SK-N-MC (cell line): ENCODE measurements around the gene SDR42E1.

Experiments
- DNase-seq: peaks from one replicate; pipeline ENCODE4 v3.0.0-alpha.2; 2011; ENCODE audit warnings: low read depth, low spot score
- H3K27ac ChIP-seq: fragments of 200-600 bp; sonication (generic); 2 replicates; pipeline ENCODE4 v1.5.1; 2016; ENCODE audit warnings: mixed run types
- H3K36me3 ChIP-seq: fragments of 200-600 bp; sonication (generic); 2 replicates; pipeline ENCODE4 v1.6.1; 2017; ENCODE audit warnings: antibody characterized with exemption, low read length, mixed read lengths; ENCODE audit not compliant: insufficient read depth
- H3K4me3 ChIP-seq: fragments of 200-600 bp; sonication (generic); 2 replicates; pipeline ENCODE4 v1.5.1; 2016
- H3K9ac ChIP-seq: fragments of 200-600 bp; sonication (generic); 2 replicates; pipeline ENCODE4 v1.8.0; 2017; ENCODE audit warnings: mixed run types, mixed read lengths; ENCODE audit not compliant: insufficient read length
- H3K9me3 ChIP-seq: fragments of 200-600 bp; sonication (generic); 2 replicates; pipeline ENCODE4 v1.6.1; 2017; ENCODE audit warnings: low read depth, mild to moderate bottlenecking, antibody characterized with exemption, low read length, moderate library complexity, mixed read lengths
- EZH2 ChIP-seq: fragments of 200-600 bp; sonication (generic); IDR thresholded peaks from one replicate; pipeline ENCODE4 v1.6.1; 2017; ENCODE audit warnings: antibody characterized with exemption
- FOXP2 ChIP-seq: optimal IDR thresholded peaks from 2 replicates; pipeline ENCODE3; 2011; ENCODE audit warnings: mild to moderate bottlenecking, moderate library complexity; ENCODE audit not compliant: insufficient read depth; ENCODE audit errors: extremely low read length, control extremely low read depth
- POLR2AphosphoS5 ChIP-seq: IDR thresholded peaks from 2 replicates; pipeline ENCODE4 v1.6.1; 2012; ENCODE audit warnings: mild to moderate bottlenecking, low read depth, low read length, borderline replicate concordance

SDR42E1 gene

GRCh38 chr16:82031116-82032084 is 20.1 kb upstream of the SDR42E1 start:
- no peaks in the 10 kb centered on the region for H3K36me3 ChIP-seq
- H3K9ac ChIP-seq = no peak overlapping the region
- TF ChIP-seq FOXP2 (no peak), POLR2AphosphoS5 (no peak), EZH2 (no peak)
- no peak overlapping the region for H3K27ac ChIP-seq
- peak; percentile 26 for DNase-seq
- H3K4me3 ChIP-seq = no peak overlapping the region
- H3K9me3 ChIP-seq = no peaks in the 10 kb centered on the region

GRCh38 chr16:82027629-82028064 is 16.4 kb upstream of the SDR42E1 start:
- Histone ChIP-seq H3K9me3 (no peaks in the 10 kb centered on the region), H3K9ac (no peak overlapping the region), H3K36me3 (no peaks in the 10 kb centered on the region), H3K27ac (no peak overlapping the region), H3K4me3 (no peak overlapping the region)
- no peak for DNase-seq
- TF ChIP-seq FOXP2 (no peak), POLR2AphosphoS5 (no peak), EZH2 (no peak)

GRCh38 chr16:82024883-82025282 is 13.6 kb upstream of the SDR42E1 start:
- TF ChIP-seq POLR2AphosphoS5 = no peak
- TF ChIP-seq FOXP2 = no peak
- TF ChIP-seq EZH2 = no peak
- Histone ChIP-seq H3K4me3 (no peak overlapping the region), H3K36me3 (no peaks in the 10 kb centered on the region), H3K9me3 (no peaks in the 10 kb centered on the region), H3K27ac (no peak overlapping the region), H3K9ac (no peak overlapping the region)
- DNase-seq = no peak

- H3K4me3 ChIP-seq = no peak overlapping the region
- H3K27ac ChIP-seq = no peak overlapping the region
- no peaks in the 10 kb centered on the region for H3K9me3 ChIP-seq
- H3K36me3 ChIP-seq = no peaks in the 10 kb centered on the region
- TF ChIP-seq POLR2AphosphoS5 (no peak), EZH2 (no peak), FOXP2 (no peak)
- no peak overlapping the region for H3K9ac ChIP-seq
- DNase-seq = no peak
These were observed 13.0 kb upstream of the SDR42E1 start for GRCh38 chr16:82024316-82024715.

GRCh38 chr16:82023206-82023605 is 11.9 kb upstream of the SDR42E1 start:
- TF ChIP-seq POLR2AphosphoS5 = no peak
- TF ChIP-seq FOXP2 = no peak
- TF ChIP-seq EZH2 = no peak
- H3K9me3 ChIP-seq = no peaks in the 10 kb centered on the region
- no peak overlapping the region for H3K4me3 ChIP-seq
- no peak overlapping the region for H3K27ac ChIP-seq
- no peak overlapping the region for H3K9ac ChIP-seq
- H3K36me3 ChIP-seq = no peaks in the 10 kb centered on the region
- DNase-seq = no peak

GRCh38 chr16:82020051-82020450 is 8.8 kb upstream of the SDR42E1 start:
- Histone ChIP-seq H3K27ac (no peak overlapping the region), H3K9ac (no peak overlapping the region), H3K4me3 (no peak overlapping the region), H3K36me3 (no peaks in the 10 kb centered on the region), H3K9me3 (no peaks in the 10 kb centered on the region)
- TF ChIP-seq FOXP2 (no peak), EZH2 (no peak), POLR2AphosphoS5 (no peak)
- no peak for DNase-seq

- TF ChIP-seq EZH2 = no peak
- TF ChIP-seq FOXP2 = no peak
- no peak for TF ChIP-seq POLR2AphosphoS5
- H3K9me3 ChIP-seq = no peaks in the 10 kb centered on the region
These were observed 8.3 kb upstream of the SDR42E1 start for GRCh38 chr16:82019535-82019934.

GRCh38 chr16:82017911-82018568 is 6.8 kb upstream of the SDR42E1 start:
- Histone ChIP-seq H3K36me3 (no peaks in the 10 kb centered on the region), H3K9ac (no peak overlapping the region), H3K4me3 (no peak overlapping the region), H3K27ac (no peak overlapping the region), H3K9me3 (no peaks in the 10 kb centered on the region)
- no peak for DNase-seq
- TF ChIP-seq POLR2AphosphoS5 (no peak), EZH2 (no peak), FOXP2 (no peak)

More at GRCh38 chr16:82019535-82019934, 8.3 kb upstream of the SDR42E1 start:
- Histone ChIP-seq H3K4me3 (no peak overlapping the region), H3K36me3 (no peaks in the 10 kb centered on the region), H3K27ac (no peak overlapping the region), H3K9ac (no peak overlapping the region)
- DNase-seq = no peak
